Measurements from ENCODE around the gene ZBTB7C.
A peak's percentile ranks its signal among the peaks of the same experiment; 100 is the strongest.

Gene ZBTB7C

GRCh38 chr18:48326901-48327675, 82.1 kb downstream of the ZBTB7C start:
- DNase-seq = no peak

DNA sequence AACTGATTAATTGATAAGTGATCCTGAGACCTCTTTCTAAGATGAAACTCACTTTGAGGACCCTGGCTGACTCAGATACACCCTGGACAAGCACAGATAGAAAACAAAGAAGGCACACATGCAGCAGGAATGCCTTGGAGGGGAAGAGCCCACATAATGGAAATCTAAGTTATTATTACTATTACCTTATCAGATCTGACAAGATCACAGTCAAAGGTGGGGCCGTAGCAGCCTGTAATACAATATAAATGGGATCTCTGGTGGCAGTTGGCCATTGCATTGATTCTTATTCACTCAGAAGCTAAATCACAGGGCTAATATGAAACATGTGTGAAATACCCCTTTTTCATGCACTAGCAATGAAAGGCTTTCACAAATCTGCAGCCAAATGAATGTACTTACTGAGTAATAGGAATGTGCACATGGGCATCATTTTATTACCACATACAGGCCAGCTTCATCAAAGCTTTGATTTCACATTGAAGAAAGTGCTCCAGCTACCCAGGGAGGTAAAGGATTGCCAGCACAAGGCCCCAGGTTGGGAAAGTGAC, 84.0 kb downstream of the ZBTB7C start:
- no peak for DNase-seq

- no peak for DNase-seq
Measured at GRCh38 chr18:48324651-48325050, 84.5 kb downstream of the ZBTB7C start.

GRCh38 chr18:48323151-48323550, 86.0 kb downstream of the ZBTB7C start:
- DNase-seq = no peak

GRCh38 chr18:48321536-48321935, 87.6 kb downstream of the ZBTB7C start:
- DNase-seq = no peak

DNA sequence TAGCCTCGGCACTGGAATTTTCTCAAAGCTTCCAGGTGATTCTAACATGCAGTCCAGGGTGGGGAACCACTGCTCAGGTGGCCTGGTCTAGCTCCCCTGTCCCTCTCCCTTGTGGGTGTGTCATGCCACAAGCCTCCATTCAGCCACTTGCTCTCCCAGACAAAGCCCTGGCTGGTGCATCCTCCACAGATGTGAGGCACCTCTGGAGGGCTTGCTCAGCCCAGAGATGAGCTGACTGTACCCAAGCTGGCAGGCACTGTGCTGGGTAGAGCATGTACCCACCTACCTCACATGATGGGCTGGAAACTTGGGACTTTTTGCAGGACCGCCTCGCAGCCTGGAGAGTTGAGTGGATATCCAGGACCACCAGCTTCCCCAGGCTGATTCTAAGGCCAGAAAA, 88.1 kb downstream of the ZBTB7C start:
- no peak for DNase-seq

DNA sequence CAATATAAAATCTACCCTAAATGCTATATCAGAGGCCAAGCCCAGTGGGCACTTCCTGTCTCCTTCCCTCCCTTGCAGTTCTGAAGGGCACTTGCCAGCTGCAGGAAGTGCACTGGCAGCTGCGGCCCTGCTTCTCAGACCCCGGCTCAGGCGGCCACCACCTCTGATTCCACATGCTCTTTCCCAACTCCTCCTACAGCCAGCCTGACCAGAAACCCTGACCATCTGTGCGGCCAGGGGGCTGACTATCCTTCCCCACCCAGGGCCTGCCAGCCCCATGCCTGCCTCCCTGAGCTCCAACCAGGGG, 88.6 kb downstream of the ZBTB7C start:
- no peak for DNase-seq

- no peak for DNase-seq
Measured at GRCh38 chr18:48319801-48320638, 89.2 kb downstream of the ZBTB7C start.

DNA sequence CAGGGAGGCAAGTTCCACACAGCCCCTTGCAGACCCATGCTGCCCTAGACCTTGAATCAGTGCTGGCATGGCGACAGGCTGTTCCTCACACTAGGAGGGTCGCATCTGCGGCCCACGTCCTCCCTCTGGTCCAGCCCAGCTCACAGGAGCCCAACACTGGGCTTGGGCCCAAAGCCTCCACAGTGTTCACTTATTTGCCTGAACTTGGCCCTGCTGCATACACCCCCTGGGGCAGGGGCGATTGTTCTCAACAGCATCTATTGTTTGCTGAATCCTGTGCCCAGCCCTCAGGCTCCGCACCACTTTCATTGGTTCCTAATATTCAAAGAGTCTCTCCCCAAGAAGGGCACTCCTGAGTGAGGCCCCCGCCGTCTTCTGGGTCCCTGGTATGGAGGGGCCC, 90.7 kb downstream of the ZBTB7C start:
- DNase-seq = peak in 4 of 56 donors; percentile 13 to 35 (median 28)

DNA sequence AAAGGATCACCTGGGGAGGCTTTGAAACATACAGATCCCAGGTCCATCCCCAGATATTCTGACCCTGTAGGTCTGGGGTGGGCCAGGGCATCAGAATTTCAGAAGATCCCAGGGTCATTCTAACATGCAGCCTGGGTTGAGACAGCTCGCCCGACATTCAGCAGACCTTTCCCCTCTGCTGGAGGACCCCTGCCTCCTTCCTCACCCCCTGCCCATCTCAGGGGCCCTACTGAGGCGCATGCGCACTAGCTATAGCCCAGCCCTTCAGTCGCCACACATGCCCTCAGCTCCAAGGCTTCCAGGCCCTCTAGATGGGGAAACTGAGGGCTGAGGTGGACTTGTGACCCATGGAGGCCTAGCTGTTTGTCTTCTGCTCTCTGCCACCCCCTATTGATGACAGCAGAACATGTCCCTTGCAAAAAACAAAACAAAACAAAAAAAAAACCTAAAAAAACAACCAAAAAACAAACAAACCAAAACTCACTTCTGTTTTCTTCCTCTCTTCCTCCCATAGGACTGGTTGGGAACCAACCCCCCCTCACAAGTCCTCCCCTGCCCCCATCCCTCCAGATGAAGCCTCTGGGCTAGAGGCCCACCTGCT, 91.3 kb downstream of the ZBTB7C start:
- no peak for DNase-seq

DNA sequence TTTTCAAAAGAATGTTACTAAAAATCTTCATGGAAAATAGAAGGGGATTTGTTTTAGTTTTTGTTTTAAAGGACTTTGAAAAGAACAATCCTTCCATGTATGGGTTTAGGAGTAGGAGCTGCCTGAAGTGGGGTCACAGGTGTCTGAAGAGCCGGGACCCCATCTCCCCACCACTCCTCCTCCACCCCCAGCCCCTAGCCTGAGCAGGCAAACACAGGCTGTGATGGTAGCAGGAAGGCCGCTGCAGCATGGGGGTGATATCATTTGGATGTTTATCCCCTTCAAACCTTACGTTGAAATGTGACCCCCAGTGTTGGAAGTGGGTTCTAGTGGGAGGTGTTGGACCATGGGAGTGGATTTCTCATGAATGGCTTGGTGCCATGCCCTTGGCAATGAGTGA, 93.0 kb downstream of the ZBTB7C start:
- DNase-seq = no peak

DNA sequence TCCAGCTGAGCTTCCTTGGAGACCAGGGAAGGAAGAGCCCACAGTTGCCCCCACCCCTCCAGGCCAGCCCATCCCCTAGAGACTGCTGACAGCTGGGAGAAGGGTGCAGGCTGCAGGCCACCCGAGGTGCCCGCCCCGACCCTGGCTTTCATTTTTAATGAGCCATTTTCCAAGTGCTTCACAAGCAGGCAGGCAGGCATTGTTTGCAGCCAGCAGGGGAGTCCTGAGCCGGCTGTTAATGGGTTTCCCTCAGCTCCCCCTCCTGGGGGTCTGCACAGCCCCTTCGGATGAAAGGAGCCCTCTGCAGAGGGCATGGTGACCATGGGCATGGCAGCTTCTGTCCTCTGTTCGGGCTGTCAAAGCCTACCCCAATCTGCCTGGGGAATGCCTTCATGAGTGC, 94.5 kb downstream of the ZBTB7C start:
- no peak for DNase-seq

- no peak for DNase-seq
Measured at GRCh38 chr18:48313792-48314191, 95.4 kb downstream of the ZBTB7C start.

DNA sequence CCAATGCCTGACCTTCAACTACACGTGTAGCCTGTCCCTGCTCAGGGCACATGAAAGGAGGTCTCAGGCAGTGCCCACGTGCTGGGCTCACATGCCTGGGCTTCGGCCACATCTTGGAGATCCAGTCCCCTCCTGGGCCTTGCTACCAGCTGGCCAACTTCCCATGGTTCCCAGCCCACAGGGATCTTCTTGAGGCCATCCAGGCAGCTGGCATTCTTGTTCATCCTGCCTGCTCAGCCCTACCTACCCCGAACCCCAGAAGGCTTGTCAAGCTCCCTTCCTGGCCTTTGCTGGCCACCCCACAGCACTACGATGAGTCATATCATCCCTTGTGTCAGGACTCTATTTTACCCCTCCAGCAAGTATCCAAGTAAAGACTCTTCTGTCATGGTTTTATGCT, 97.1 kb downstream of the ZBTB7C start:
- no peak for DNase-seq

DNA sequence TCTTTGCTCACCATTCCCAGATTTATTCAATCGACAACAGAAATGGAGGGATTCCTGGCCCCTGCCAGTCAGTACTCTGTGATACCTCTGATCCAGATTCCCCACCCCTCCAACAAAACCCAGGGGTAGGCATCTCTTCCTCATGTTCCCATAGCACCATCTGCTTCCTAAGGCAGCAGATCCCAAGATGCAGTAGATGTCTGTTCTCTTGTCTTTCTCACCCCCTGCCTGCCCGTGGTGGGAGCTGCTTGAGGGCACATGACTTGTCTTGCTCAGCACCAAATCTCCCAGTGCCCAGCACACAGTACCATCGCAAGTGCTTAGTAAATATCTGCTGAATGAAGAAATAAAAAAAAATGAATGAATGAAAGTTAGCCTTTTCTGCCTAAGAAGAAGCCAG, 98.2 kb downstream of the ZBTB7C start:
- DNase-seq = no peak

- DNase-seq = no peak
Measured at GRCh38 chr18:48310353-48310752, 98.8 kb downstream of the ZBTB7C start.

- no peak for DNase-seq
Measured at GRCh38 chr18:48308755-48309575, 100.2 kb downstream of the ZBTB7C start.

GRCh38 chr18:48308027-48308635, 101.1 kb downstream of the ZBTB7C start:
- no peak for DNase-seq

DNA sequence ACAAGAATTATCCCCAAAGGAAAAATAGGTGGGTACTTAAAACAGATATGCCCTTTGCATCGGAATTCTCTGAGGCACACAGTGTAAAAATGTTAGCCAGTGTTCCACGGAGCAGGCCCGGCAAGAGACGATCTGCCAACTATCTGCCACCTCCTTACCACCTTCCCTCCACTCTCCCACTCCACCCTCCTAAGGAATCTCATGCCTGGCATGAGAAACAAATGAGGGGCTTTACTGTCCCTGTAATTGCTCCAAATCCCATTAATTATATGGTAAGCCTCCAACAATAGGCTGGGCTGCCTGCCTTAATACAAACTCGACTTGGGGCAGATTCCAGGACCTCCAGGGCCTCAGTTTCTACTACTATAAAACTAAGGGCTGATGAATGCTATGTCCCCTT, 102.3 kb downstream of the ZBTB7C start:
- no peak for DNase-seq

DNA sequence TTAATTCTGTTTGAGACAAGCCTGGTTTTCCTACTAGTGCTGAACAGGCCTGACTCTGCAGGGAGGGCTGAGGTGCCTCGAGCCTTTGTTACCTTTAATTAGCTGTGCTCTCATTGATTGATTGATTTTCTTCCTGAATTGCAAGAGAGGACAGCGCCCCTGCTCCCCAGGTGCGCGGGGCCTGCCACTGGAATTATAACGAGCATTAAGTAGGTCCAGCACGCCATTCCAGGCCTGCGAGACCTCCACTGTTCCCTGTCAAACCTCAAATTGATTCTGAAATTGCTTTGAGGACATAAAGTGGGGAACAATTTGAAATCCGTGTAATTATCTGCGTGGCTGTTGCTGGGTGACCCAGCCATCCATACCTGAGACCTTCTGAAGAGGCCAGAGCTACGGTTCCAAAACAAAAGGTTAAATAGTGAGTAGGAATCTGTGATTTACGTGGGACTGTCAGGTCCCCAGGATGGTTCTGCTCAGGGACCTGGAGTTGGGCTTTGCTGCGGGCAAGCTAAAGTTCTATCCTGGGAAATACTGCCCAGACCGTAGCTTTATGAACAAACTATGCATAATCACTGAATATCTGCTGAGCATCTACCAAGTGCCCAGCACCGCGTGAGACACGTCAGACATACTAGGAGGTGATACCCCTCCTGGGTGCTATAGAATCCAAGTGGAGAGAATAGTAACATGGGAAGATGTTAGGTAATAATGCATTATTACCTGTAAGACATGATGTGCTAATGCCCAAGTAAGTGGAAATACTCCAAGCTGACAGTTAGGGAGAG, 104.1 kb downstream of the ZBTB7C start:
- DNase-seq = no peak

Data from amygdala (tissue), 56 donors.